GM12878 (cell line): ENCODE data around the gene ZNF581. TPM values are rescaled to one million over a fixed set of nuclear protein-coding genes. Genes with fewer than 3 reads are reported as not detected.

Experiments
- ATAC-seq: fragments of 200-7000 bp; cut with Tn5 transposase; 3 replicates; pipeline ENCODE4 v1.9.1; 2020; ENCODE audit warnings: mild to moderate bottlenecking, moderate library complexity
- BruUV-seq: library from RNA; stranded (reverse); fragments of 400-500 nt; replicated peaks from 2 replicates; lab custom pipeline; 2021; lab: Mats Ljungman, UMichigan
- CTCF ChIA-PET: fragments of 300-600 bp; sonication (Branson Sonifier 250); formaldehyde crosslinking; extraction: SDS; loops from one replicate; lab custom pipeline; 2021; ENCODE audit warnings: inconsistent platforms; lab: Yijun Ruan, JAX
- POLR2A ChIA-PET: fragments of 350-600 bp; formaldehyde crosslinking; extraction: SDS; loops from one replicate; lab custom pipeline; 2021; ENCODE audit warnings: inconsistent platforms; lab: Charles Lee
- RAD21 ChIA-PET: fragments of 300-600 bp; sonication (Branson Sonifier 250); formaldehyde crosslinking; loops from one replicate; lab custom pipeline; 2023; ENCODE audit warnings: antibody characterized with exemption; ENCODE audit not compliant: unreplicated experiment; lab: Charles Lee
- SMC1A ChIA-PET: fragments of 300-600 bp; sonication (Branson Sonifier 250); formaldehyde crosslinking; loops from one replicate; lab custom pipeline; 2023; ENCODE audit not compliant: unreplicated experiment, uncharacterized antibody; lab: Charles Lee
- DNase-seq: peaks from one replicate; pipeline ENCODE4 v3.0.0-alpha.2; 2011; ENCODE audit warnings: low read depth, low spot score
- FAIRE-seq: peaks from 3 replicates; lab custom pipeline; 2011; peaks lifted over from hg19 to GRCh38; lab: Jason Lieb, UNC
- H2AFZ ChIP-seq: 2 replicates; pipeline ENCODE4 v1.6.0; 2011; ENCODE audit warnings: low read depth, low read length, control low read depth; ENCODE audit not compliant: control insufficient read depth
- H3K27ac ChIP-seq: 2 replicates; pipeline ENCODE4 v1.5.1; 2011; ENCODE audit warnings: control low read depth; ENCODE audit not compliant: control insufficient read depth, insufficient read depth
- H3K27me3 ChIP-seq, 2 experiments: replicated peaks in 1 of 2; 2 replicates each; pipeline versions ENCODE4 v1.6.0 to v1.6.1; 2011; ENCODE audit warnings: low read length in 1 of 2; ENCODE audit not compliant: control insufficient read depth in 2 of 2, insufficient read depth in 2 of 2
- H3K36me3 ChIP-seq, 2 experiments: 2 replicates each; pipeline ENCODE4 v1.5.1; 2011; ENCODE audit warnings: low read length in 1 of 2; ENCODE audit not compliant: control insufficient read depth in 2 of 2, insufficient read depth in 2 of 2
- H3K4me1 ChIP-seq: 2 replicates; pipeline ENCODE4 v1.6.1; 2011; ENCODE audit warnings: mild to moderate bottlenecking, low read length, moderate library complexity, mixed read lengths; ENCODE audit not compliant: control insufficient read depth, insufficient read depth
- H3K4me2 ChIP-seq: 2 replicates; pipeline ENCODE4 v1.6.0; 2011; ENCODE audit warnings: control low read depth; ENCODE audit not compliant: control insufficient read depth, insufficient read depth
- H3K4me3 ChIP-seq: fragments of 200-600 bp; sonication (generic); 2 replicates; pipeline ENCODE4 v1.5.1; 2016
- H3K79me2 ChIP-seq: 2 replicates; pipeline ENCODE4 v1.6.0; 2011; ENCODE audit warnings: low read length; ENCODE audit not compliant: control insufficient read depth, insufficient read depth
- H3K9ac ChIP-seq: 2 replicates; pipeline ENCODE4 v1.8.0; 2011; ENCODE audit warnings: low read length, control low read depth, mixed read lengths; ENCODE audit not compliant: control insufficient read depth, insufficient read depth
- H3K9me3 ChIP-seq: replicated peaks from 3 replicates; pipeline ENCODE4 v1.5.1; 2011; ENCODE audit warnings: mild to moderate bottlenecking, low read length; ENCODE audit not compliant: control insufficient read depth, insufficient read depth
- H4K20me1 ChIP-seq: 2 replicates; pipeline ENCODE4 v1.6.0; 2011; ENCODE audit not compliant: control insufficient read depth, insufficient read depth
- ATF2 ChIP-seq: IDR thresholded peaks from 2 replicates; pipeline ENCODE4 v1.6.1; 2012; ENCODE audit warnings: low read length, inconsistent platforms
- ZBTB11 ChIP-seq: fragments of 450-650 bp; formaldehyde crosslinking; IDR thresholded peaks from 2 replicates; pipeline ENCODE4 v1.5.0; 2022; ENCODE audit warnings: mild to moderate bottlenecking, missing genetic modification characterization
- WGBS: methylation state at CpG from one replicate; pipeline ENCODE4 v1.1.6; 2016; ENCODE audit warnings: low lambda C conversion rate; ENCODE audit not compliant: insufficient replicate concordance, insufficient coverage; ENCODE audit errors: missing lambda C conversion rate; 5-methylcytosine and 5-hydroxymethylcytosine counted together
- in situ Hi-C: fragments of 300-500 bp; cut with MboI; formaldehyde crosslinking; loops from 9 replicates; pipeline ENCODE4 v1.14.3; 2018; ENCODE audit warnings: mixed read lengths
- intact Hi-C: fragments of 100-400 bp; cut with micrococcal nuclease; formaldehyde crosslinking; loops from one replicate; pipeline ENCODE4 v1.14.2; 2022; ENCODE audit not compliant: unreplicated experiment
- polyA plus RNA-seq, 11 experiments: library from polyadenylated mRNA; depleted of rRNA in 4 of 11; unstranded in 6 of 11; stranded (reverse) in 5 of 11; fragments of >200 nt; fragmentation: Nextera tagmentation in 4 of 11; fragmentation: Illumina TruSeq in 1 of 11; extraction: Ambion mirVana in 4 of 11; extraction: Trizol in 1 of 11; gene quantifications; 1 replicate in 1 of 11; 2 replicates in 10 of 11; pipeline versions ENCODE4 v1.2.1 to v1.2.3, GENCODE V29; 2011 to 2016; ENCODE audit warnings: inconsistent platforms in 2 of 11, missing spikeins in 2 of 11, low read depth in 1 of 11
- total RNA-seq, 4 experiments: library from RNA; depleted of rRNA in 3 of 4; stranded (reverse); fragments of >200 nt in 3 of 4; fragmentation: Illumina TruSeq in 1 of 4; extraction: Trizol in 1 of 4; gene quantifications; 2 replicates each; pipeline versions ENCODE4 v1.2.1 to v1.2.3, GENCODE V29; 2013 to 2021

Gene ZNF581
- total and polyA plus RNA-seq, 10 of the 15 experiments (the other 5 are each of a cell fraction or from before 2014, with no cell fraction given), result 4.7 to 45.4 (median 22.2) TPM

DNA sequence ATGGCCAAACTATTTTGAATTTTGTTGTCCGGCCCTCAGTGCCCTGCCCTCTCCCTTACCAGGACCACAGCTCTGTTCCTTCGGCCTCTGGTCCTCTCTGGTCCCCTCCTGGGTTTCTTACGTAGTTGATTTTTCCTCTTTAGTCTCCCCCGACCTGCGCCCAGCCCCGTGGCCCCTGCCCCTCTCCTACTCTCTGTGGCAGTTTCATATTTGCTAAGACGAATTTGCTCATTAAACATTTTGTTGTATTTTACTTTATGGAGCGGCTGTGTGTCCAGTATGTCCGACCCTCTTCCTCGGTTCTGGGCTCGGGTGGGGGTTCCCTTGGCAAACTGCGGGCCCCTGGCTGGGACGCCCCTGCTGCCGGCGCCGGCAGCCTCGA, 31.0 kb downstream of the ZNF581 start:
- intact Hi-C loops, result no loop called here
- Histone ChIP-seq H3K4me2 (no peak overlapping the region; the same call in 1 of the 2 replicates), H3K4me3 (peak overlapping the region; percentile 92), H3K27me3 (no peaks in the 10 kb centered on the region), H3K4me1 (peaks cover 22% of the 10 kb centered on the region), H3K9me3 (no peaks in the 10 kb centered on the region), H4K20me1 (peaks cover 10% of the 10 kb centered on the region), H2AFZ (no peak overlapping the region), H3K27ac (no peak overlapping the region), H3K36me3 (peaks cover 13 to 26% of the 10 kb centered on the region in 2 experiments), H3K9ac (peak overlapping the region; percentile 97), H3K79me2 (peaks cover 48% of the 10 kb centered on the region)
- ChIA-PET POLR2A (interaction anchor here (1.4 kb wide), 1 partner anchor 17 kb away, joined by 5 read pairs; no protein-coding TSS in a partner anchor), CTCF (no interaction called here), RAD21 (no interaction called here), SMC1A (no interaction called here)
- TF ChIP-seq ATF2 (0 out of 2 replicates have a peak, but pooled peaks have one; percentile 28), ZBTB11 (CRISPR knock-in tag) (no peak)
- WGBS, result 15% methylated on average over 17 of the region's 17 CpGs
- in situ Hi-C loops, result loop anchor here (25.0 kb wide), 1 partner anchor 1537 kb away; the partner anchor contains the start of gene CNOT3
- no TSS peak for BruUV-seq
- FAIRE-seq, result no peak
- no peak for ATAC-seq
- DNase-seq, result no peak
